ENCODE data around the gene MAP2. TPM values are rescaled to one million over a fixed set of nuclear protein-coding genes. Genes with fewer than 3 reads are reported as not detected.

Gene MAP2
- total RNA-seq, 2 donors from 2014 or later, result 18.8 to 30.7 TPM

DNA sequence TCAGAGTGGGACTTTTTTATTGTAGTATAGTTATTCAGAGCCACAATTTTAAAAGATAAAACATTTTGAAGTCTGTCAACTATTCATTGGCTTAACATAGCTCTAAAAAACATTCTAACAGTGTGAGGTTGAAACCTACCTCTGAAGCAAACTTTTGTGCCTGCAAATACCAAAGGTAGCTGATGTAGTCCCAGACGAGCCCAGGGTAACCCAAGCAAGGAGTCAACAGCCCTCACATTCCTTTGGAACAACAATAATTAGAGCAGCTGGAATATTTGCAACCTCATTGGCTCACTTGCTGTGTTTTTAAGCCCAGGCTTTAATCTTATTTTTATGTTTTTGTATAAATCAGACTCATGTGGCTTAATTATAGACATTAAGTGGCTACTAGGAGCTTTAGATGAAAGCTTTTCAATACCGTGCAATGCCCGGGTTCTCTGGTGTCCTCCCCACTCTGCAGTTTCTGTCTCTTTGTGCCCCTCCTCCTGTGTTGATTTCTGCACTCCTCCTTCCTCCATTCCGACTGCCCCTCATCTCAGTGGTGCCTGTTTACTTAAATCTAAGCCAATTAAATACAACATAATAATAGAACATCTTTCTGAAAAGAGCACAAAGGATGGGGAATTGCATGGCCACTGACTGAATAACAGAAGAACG, 189.9 kb downstream of the MAP2 start:
- WGBS, result 68% methylated on average over 5 of the region's 5 CpGs
- intact Hi-C loops (cut with DNase I), result no loop called here
- no peak for DNase-seq (ENCODE audit: low spot score)
- Histone ChIP-seq H3K36me3 (no peaks in the 10 kb centered on the region), H3K27me3 (replicated peaks; ENCODE audit: insufficient read depth) (no peaks in the 10 kb centered on the region), H3K27ac (no peak overlapping the region), H3K9me3 (no peaks in the 10 kb centered on the region), H3K4me1 (replicated peaks) (no peaks in the 10 kb centered on the region), H3K4me3 (no peak overlapping the region)
- TF ChIP-seq POLR2AphosphoS5 (IDR thresholded peaks at IDR 0.05) (no peak), CTCF (IDR thresholded peaks at IDR 0.05) (no peak), POLR2A (IDR thresholded peaks at IDR 0.05) (no peak)

DNA sequence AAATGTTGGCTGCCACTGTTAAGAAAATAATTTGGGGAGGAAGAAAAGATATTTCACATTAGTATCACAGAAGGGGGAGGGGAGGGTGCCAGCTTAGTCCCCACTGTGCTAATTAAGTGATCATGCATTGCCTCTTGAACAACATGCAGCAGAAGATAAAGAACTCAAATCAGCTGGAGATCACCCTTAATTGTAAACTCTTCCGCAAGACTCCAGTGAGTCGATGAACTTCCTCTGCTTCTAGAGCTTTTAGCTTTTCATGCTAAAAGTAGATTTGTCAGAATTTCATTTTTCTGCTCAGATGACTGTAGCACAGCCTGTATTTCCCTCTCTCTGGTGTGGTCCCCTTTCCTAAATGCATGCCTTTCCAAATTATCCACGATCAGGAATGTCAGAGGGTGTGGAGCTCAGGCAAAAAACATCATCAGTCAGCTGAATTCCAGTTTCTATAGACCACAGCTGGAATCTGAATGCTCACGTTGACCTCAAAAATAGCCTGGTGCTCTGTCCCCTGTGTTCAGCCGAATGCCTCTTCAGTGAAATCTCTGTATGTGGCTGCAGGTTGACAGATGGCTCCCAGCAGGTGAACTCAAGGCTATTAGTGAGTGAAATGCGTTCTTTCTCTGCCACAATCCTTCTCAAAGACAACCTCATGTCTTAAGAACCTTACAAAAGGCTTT, 191.0 kb downstream of the MAP2 start:
- Histone ChIP-seq H3K36me3 (no peaks in the 10 kb centered on the region), H3K27ac (no peak overlapping the region), H3K4me1 (replicated peaks) (no peaks in the 10 kb centered on the region), H3K9me3 (no peaks in the 10 kb centered on the region), H3K4me3 (no peak overlapping the region), H3K27me3 (replicated peaks; ENCODE audit: insufficient read depth) (no peaks in the 10 kb centered on the region)
- TF ChIP-seq POLR2AphosphoS5 (IDR thresholded peaks at IDR 0.05) (no peak), CTCF (IDR thresholded peaks at IDR 0.05) (no peak), POLR2A (IDR thresholded peaks at IDR 0.05) (no peak)
- intact Hi-C loops (cut with DNase I), result no loop called here
- DNase-seq (ENCODE audit: low spot score), result no peak
- whole genome bisulfite sequencing, result 67% methylated on average over 6 of the region's 6 CpGs

GRCh38 chr2:209619782-209620181, 195.9 kb downstream of the MAP2 start:
- no peak for DNase-seq (ENCODE audit: low spot score)
- TF ChIP-seq POLR2AphosphoS5 (IDR thresholded peaks at IDR 0.05), result no peak
- Histone ChIP-seq H3K4me3 (no peak overlapping the region), H3K9me3 (no peaks in the 10 kb centered on the region), H3K27me3 (replicated peaks; ENCODE audit: insufficient read depth) (no peaks in the 10 kb centered on the region), H3K4me1 (replicated peaks) (no peaks in the 10 kb centered on the region), H3K36me3 (no peaks in the 10 kb centered on the region), H3K27ac (no peak overlapping the region)
- intact Hi-C loops (cut with DNase I), result no loop called here

DNA sequence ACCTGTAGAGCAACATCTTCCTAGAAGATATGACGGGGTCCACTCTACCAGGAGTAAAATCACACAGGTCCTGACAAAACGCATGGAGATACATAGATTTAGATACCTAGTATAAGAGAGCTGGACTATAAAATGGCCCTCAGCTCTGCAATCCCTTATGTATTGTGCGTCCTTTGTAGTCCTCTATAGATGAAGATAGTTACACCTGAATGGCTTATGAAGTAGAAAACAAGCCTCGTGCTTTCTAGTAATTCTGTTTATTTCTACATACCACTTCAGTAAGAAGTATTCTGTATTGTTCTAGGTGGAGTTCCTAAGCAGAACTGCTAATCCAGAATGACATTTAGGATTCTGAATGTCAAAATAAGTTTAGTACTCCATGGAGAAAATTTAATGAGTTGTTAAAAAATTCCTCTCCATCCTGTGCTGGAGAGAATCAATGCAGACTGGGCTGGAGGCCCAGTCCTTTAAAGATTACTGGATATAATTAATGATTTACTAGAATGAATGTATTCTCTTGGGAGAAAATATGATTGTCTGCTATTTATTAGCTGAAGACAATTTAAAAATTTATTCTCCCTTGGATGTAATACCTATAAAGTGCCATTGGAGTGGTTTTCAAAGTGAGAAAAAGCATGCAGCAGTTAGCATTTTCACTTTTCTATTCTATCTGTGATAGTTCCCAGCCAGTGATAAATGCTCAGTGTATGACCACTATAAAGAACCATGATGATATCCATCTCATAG, 200.5 kb downstream of the MAP2 start:
- Histone ChIP-seq H3K27me3 (replicated peaks; ENCODE audit: insufficient read depth) (no peaks in the 10 kb centered on the region), H3K4me1 (replicated peaks) (no peaks in the 10 kb centered on the region), H3K27ac (no peak overlapping the region), H3K36me3 (no peaks in the 10 kb centered on the region), H3K9me3 (no peaks in the 10 kb centered on the region), H3K4me3 (no peak overlapping the region)
- no peak for DNase-seq (ENCODE audit: low spot score)
- WGBS, result 73% methylated on average over 4 of the region's 4 CpGs
- TF ChIP-seq POLR2A (IDR thresholded peaks at IDR 0.05) (no peak), CTCF (IDR thresholded peaks at IDR 0.05) (no peak), POLR2AphosphoS5 (IDR thresholded peaks at IDR 0.05) (no peak)
- intact Hi-C loops (cut with DNase I), result no loop called here

- H3K4me3 ChIP-seq, result no peak overlapping the region
- TF ChIP-seq POLR2AphosphoS5 (IDR thresholded peaks at IDR 0.05) (no peak), POLR2A (IDR thresholded peaks at IDR 0.05) (no peak), CTCF (IDR thresholded peaks at IDR 0.05) (no peak)
- H3K36me3 ChIP-seq, result no peaks in the 10 kb centered on the region
- H3K4me1 ChIP-seq (replicated peaks), result no peaks in the 10 kb centered on the region
- no peaks in the 10 kb centered on the region for H3K27me3 ChIP-seq (replicated peaks; ENCODE audit: insufficient read depth)
- no peak for DNase-seq (ENCODE audit: low spot score)
- no peaks in the 10 kb centered on the region for H3K9me3 ChIP-seq
- no peak overlapping the region for H3K27ac ChIP-seq
- intact Hi-C loops (cut with DNase I), result no loop called here
Measured at GRCh38 chr2:209629597-209629996, 205.8 kb downstream of the MAP2 start.
